ENCODE data around the gene TIMM10B. TPM values are rescaled to one million over a fixed set of nuclear protein-coding genes. Genes with fewer than 3 reads are reported as not detected.
A peak's percentile ranks its signal among the peaks of the same experiment; 100 is the strongest.

The TIMM10B gene
- total and polyA plus RNA-seq, 4 donors = 16.1 to 31.9 (median 16.7) TPM

DNA sequence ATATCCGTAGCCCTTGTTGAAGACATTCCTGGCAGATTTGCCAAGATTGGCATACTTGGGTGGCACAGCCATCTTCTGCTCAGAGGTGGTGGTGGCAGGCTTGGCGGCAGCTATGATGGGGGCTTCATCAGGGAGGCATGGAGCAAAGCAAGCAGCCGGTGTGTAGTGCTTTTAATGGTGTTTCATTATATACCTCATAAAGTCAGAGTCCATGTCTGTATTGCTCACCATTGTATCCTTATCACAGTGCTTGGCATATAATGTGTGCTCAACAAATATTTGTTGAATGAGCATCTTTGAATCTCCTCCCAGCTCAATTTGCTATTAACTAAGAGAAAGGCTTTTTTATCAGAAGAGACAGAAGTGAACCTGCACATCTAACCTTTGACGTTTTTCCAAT, 8.0 kb downstream of the TIMM10B start:
- peaks cover 7 to 12% (median 10%) of the 10 kb centered on the region in 4 donors for H3K4me1 ChIP-seq (ENCODE audit: control insufficient read depth in 4 of 4, insufficient read depth in 4 of 4, low read length in 3 of 4)
- H3K9me3 ChIP-seq (ENCODE audit: control insufficient read depth in 4 of 4, low read length in 3 of 4) = no peaks in the 10 kb centered on the region
- peaks cover 0 to 20% (median 9%) of the 10 kb centered on the region in 4 donors for H3K36me3 ChIP-seq (ENCODE audit: control insufficient read depth in 4 of 4, insufficient read depth in 3 of 4, low read depth in 1 of 4, low read length in 3 of 4)
- H3K27ac ChIP-seq (ENCODE audit: low read depth in 1 of 2, low read length in 2 of 2) = no peak overlapping the region
- H3K9ac ChIP-seq (ENCODE audit: low read depth in 1 of 2, low read length in 2 of 2) = no peak overlapping the region
- no peak overlapping the region for H3K4me3 ChIP-seq (ENCODE audit: low read depth in 1 of 3, low read length in 3 of 3)
- peak; percentile 7 to 20 for TF ChIP-seq RAD21 (IDR thresholded peaks at IDR 0.05)
- peak; percentile 37 to 43 for TF ChIP-seq HNF4A (conservative IDR thresholded peaks at IDR 0.05)
- TF ChIP-seq RXRA (IDR thresholded peaks at IDR 0.05) = peak in 1 of 2 donors; percentile 41
- no peak for TF ChIP-seq FOXA2 (IDR thresholded peaks at IDR 0.05)
- peak; percentile 15 for TF ChIP-seq SP1 (IDR thresholded peaks at IDR 0.05)
- no peaks in the 10 kb centered on the region for H3K27me3 ChIP-seq (ENCODE audit: control insufficient read depth in 4 of 4, insufficient read depth in 4 of 4, low read length in 3 of 4)
- 47% methylated on average over 4 of the region's 4 CpGs for WGBS
- DNase-seq (ENCODE audit: low spot score) = no peak

DNA sequence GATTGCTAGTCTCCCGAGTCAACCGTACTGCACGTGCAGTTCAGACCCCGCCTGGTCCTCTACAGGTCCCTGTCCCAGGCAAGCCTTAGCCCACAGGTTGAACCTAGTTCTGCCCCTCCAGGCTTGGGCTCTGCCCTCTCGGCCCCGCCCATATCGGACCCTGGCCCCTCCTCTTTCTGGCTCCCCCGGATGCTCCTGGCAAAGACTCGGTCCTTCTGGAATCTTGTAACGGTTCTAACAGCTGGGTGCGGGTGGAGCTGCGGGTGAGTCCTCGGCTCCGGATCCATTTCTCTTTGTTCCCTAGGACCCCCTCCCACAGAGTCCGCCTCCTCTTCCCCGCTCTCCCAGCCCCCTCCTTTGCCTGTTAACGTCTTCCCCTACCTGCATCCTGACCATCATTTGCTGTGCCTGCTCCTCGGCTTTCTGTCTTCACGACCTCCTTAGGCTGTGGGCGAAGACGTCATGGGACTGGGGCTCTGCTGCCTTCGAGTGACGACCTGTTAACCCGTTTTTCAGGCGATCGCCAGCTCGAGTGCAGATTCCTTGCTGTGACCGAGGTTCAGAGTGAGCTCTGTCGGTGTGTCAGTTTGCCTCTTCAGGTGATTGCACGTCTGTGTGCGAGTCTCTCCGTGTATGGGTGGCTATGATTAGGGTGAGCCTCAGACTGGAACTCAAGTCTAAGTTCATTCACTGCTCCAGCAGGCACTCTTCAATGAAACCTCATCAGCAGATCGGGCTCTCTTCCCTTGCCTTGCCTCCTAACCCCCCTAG, 16.0 kb downstream of the TIMM10B start, which contains the start of gene DNHD1:
Gene DNHD1, plus strand, starts transcription at position 212 of the 771 bp plus-strand sequence. CDS start 936 bp downstream, outside the sequence.
- H3K4me3 ChIP-seq (ENCODE audit: low read depth in 1 of 3, low read length in 3 of 3) = no peak within 1 kb of the TSS
- H3K27ac ChIP-seq (ENCODE audit: low read depth in 1 of 2, low read length in 2 of 2) = no peak within 1 kb of the TSS
- TF ChIP-seq NR2F2 (IDR thresholded peaks at IDR 0.05) = no peak
- H3K27me3 ChIP-seq (ENCODE audit: control insufficient read depth in 4 of 4, insufficient read depth in 4 of 4, low read length in 3 of 4) = no peaks in the 10 kb centered on the region
- 82% methylated on average over 33 of the region's 33 CpGs for WGBS
- H3K4me1 ChIP-seq (ENCODE audit: control insufficient read depth in 4 of 4, insufficient read depth in 4 of 4, low read length in 3 of 4) = peaks cover 0 to 4% (median 3%) of the 10 kb centered on the region in 4 donors
- no peak for DNase-seq (ENCODE audit: low spot score)
- no peaks in the 10 kb centered on the region for H3K9me3 ChIP-seq (ENCODE audit: control insufficient read depth in 4 of 4, low read length in 3 of 4)
- H3K9ac ChIP-seq (ENCODE audit: low read depth in 1 of 2, low read length in 2 of 2) = no peak within 1 kb of the TSS
- peaks cover 0 to 16% (median 6%) of the 10 kb centered on the region in 4 donors for H3K36me3 ChIP-seq (ENCODE audit: control insufficient read depth in 4 of 4, insufficient read depth in 3 of 4, low read depth in 1 of 4, low read length in 3 of 4)

DNA sequence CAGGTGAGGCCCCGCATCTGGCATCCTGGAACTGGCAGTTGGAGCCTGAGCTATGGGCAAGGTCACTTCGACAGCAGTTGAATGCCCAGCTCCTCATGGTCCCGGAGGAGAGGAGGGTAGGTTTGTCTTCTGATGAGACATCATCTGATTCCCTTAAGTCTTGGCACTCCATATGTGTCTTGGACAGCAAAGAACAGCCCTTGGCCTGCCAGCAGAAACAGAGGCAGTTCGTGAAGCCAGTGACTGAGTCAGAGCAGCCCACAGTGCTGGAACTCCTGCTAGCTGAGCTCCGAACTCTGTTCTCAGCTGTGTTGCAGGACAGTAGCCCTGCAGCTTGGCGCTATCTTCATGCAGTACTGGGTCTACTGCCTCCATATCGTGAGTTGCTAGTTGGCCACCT, 16.8 kb downstream of the TIMM10B start:
- Histone ChIP-seq H3K27me3 (ENCODE audit: control insufficient read depth in 4 of 4, insufficient read depth in 4 of 4, low read length in 3 of 4) (no peaks in the 10 kb centered on the region), H3K27ac (ENCODE audit: low read depth in 1 of 2, low read length in 2 of 2) (no peak overlapping the region), H3K4me3 (ENCODE audit: low read depth in 1 of 3, low read length in 3 of 3) (no peak overlapping the region), H3K4me1 (ENCODE audit: control insufficient read depth in 4 of 4, insufficient read depth in 4 of 4, low read length in 3 of 4) (peaks cover 0 to 5% (median 5%) of the 10 kb centered on the region in 4 donors), H3K9ac (ENCODE audit: low read depth in 1 of 2, low read length in 2 of 2) (no peak overlapping the region), H3K9me3 (ENCODE audit: control insufficient read depth in 4 of 4, low read length in 3 of 4) (no peaks in the 10 kb centered on the region), H3K36me3 (ENCODE audit: control insufficient read depth in 4 of 4, insufficient read depth in 3 of 4, low read depth in 1 of 4, low read length in 3 of 4) (peaks cover 0 to 20% (median 6%) of the 10 kb centered on the region in 4 donors)
- WGBS = 85% methylated on average over 7 of the region's 7 CpGs
- no peak for DNase-seq (ENCODE audit: low spot score)
- TF ChIP-seq, protein P1, sequence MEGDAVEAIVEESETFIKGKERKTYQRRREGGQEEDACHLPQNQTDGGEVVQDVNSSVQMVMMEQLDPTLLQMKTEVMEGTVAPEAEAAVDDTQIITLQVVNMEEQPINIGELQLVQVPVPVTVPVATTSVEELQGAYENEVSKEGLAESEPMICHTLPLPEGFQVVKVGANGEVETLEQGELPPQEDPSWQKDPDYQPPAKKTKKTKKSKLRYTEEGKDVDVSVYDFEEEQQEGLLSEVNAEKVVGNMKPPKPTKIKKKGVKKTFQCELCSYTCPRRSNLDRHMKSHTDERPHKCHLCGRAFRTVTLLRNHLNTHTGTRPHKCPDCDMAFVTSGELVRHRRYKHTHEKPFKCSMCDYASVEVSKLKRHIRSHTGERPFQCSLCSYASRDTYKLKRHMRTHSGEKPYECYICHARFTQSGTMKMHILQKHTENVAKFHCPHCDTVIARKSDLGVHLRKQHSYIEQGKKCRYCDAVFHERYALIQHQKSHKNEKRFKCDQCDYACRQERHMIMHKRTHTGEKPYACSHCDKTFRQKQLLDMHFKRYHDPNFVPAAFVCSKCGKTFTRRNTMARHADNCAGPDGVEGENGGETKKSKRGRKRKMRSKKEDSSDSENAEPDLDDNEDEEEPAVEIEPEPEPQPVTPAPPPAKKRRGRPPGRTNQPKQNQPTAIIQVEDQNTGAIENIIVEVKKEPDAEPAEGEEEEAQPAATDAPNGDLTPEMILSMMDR (IDR thresholded peaks at IDR 0.05; ENCODE audit: low read depth, low read length, missing input control) = no peak
- TF ChIP-seq HNF4G (IDR thresholded peaks at IDR 0.05) (no peak), YY1 (IDR thresholded peaks at IDR 0.05) (no peak), GABPA (IDR thresholded peaks at IDR 0.05 in 1 of 2, conservative IDR thresholded peaks at IDR 0.05 in 1 of 2) (no peak), SP1 (IDR thresholded peaks at IDR 0.05) (no peak), JUND (IDR thresholded peaks at IDR 0.05) (no peak), EGR1 (IDR thresholded peaks at IDR 0.05; ENCODE audit: low read depth in 2 of 2) (no peak)
- TF ChIP-seq, protein P2, sequence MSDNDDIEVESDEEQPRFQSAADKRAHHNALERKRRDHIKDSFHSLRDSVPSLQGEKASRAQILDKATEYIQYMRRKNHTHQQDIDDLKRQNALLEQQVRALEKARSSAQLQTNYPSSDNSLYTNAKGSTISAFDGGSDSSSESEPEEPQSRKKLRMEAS (IDR thresholded peaks at IDR 0.05) = no peak

All from liver (tissue), 9 donors.